HG02759 (cell line): ENCODE measurements around the gene ZNF586.
A peak's percentile ranks its signal among the peaks of the same experiment; 100 is the strongest.
"Not testable (repeated sequence)": the region's sequence is repeated elsewhere in the genome, so short reads cannot be mapped to it uniquely, and the experiment has no call there.

Source experiments
- ATAC-seq: cut with Tn5 transposase; IDR thresholded peaks from one replicate; pipeline ENCODE4 v1.9.1; 2021; ENCODE audit warnings: mild to moderate bottlenecking, moderate library complexity; ENCODE audit not compliant: unreplicated experiment

Gene ZNF586

GRCh38 chr19:57769345-57770131, at the start of gene ZNF586:
Gene ZNF586 (plus strand): TSS chr19:57769676. CDS start chr19:57769843, 167 bp downstream.
- peak; percentile 98 for ATAC-seq

- no peak for ATAC-seq
These were observed 49.5 kb upstream of the ZNF586 start for GRCh38 chr19:57719901-57720519.

DNA sequence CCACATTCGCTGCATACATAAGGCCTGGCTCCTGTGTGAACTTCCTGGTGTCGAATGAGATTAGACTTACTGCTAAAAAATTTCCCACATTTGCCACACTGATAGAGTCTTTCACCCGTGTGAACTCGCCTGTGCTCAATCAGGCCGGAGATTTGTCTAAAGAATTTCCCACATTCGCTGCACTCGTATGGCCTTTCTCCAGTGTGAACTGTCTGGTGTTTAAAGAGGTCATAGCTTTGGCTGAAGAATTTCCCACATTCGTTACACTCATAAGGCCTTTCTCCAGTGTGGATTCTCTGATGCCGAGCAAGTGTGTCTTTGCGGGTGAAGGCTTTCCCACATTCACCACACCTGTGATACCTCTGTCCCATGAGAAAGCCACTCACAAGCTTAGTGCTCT, 48.6 kb upstream of the ZNF586 start:
- ATAC-seq: no peak

DNA sequence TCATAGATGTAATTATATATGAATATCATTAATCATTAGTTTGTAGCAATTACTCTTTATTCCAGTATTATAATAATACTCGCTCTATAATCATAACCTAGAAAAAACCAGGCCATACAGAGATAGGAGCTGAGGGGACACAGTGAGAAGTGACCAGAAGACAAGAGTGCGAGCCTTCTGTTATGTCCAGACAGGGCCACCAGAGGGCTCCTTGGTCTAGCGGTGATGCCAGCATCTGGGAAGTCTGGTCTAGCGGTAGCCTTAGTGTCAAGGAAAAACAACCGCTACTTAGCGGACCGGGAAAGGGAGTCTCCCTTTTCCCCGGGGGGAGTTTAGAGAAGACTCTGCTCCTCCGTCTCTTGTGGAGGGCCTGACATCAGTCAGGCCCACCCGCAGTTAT, 31.2 kb upstream of the ZNF586 start:
- ATAC-seq: not testable (repeated sequence)

GRCh38 chr19:57738770-57739169, 30.7 kb upstream of the ZNF586 start:
- not testable (repeated sequence) for ATAC-seq

GRCh38 chr19:57746580-57747471, 22.6 kb upstream of the ZNF586 start, which contains the start of gene ZNF776:
Gene ZNF776 (plus strand): TSS chr19:57746815. CDS start chr19:57747059, 244 bp downstream.
- peak; percentile 96 for ATAC-seq

DNA sequence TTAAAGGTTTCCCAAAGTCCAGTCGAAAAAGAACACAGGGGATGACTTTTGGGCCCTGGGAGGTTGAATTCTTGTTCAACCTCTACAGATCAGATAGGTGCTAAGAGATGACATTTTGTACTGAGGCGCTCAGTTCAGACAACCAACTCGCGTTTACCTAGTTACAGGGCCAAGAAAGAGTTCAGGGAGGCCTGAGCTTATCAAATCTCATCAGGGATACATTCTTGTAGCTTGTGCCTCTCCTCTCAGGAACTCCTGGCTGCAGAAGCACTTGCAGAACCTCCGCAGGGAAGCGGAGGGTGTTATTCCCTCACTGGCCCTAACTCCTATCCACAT, 22.0 kb upstream of the ZNF586 start:
- no peak for ATAC-seq

DNA sequence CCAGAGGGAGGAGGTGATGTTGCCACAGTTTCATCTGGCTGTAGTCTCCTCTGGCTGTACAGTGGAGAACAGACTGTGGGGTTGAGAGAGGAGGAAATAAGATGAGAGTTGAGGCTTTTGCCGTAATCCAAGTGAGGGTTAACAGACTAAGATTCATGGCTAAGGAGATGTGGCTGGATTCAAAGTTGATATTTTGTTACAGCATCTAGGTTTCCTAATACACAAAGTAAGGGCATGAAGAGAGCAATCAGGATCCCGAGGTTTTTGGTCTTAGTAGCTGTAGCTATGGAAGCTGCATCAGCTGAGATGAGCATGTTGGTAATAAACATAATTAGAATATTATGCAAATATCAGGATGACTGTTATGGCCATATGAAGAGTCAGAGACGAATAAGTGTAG, 21.4 kb upstream of the ZNF586 start:
- no peak for ATAC-seq

- no peak for ATAC-seq
These were observed 15.3 kb upstream of the ZNF586 start for GRCh38 chr19:57754091-57754673.

DNA sequence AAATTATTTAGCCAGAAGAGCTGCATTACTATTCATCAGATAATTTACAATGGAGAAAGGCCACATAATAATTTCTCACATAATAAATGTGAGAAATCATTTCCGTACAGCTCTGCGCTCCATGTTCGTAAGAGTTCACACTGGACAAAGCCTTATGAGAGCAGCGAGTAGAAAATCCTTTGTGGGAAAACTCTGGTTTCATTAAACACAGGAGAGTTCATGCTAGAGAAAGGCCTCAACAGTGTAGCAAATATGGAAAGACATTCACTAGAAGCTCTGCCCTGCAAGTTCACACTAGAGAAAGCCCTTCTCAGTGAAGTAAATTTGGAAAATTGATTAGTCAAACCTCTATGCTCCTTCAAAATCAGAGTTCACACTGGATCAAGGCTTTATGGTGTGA, 14.4 kb upstream of the ZNF586 start:
- ATAC-seq: no peak

GRCh38 chr19:57757941-57758340, 11.5 kb upstream of the ZNF586 start:
- ATAC-seq: no peak

DNA sequence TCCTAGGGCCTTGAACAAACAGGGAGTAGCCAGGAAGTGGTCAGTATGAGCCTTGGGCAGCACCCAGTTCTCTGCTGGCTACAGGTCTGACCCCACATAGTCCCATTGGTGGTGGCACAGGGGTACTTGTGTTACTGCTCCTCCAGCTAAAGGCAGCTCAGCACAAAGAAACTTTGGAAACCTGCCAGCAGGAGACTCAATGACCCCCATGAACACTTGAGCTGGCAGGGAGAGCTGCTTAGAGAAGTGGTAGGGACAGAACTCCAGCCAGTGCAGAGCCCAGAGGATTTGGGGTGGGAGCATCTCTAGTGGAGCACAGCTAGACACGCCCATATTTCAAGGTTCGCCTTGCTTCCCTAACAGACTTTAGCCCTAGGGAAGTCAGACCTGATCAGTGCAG, 10.4 kb upstream of the ZNF586 start:
- ATAC-seq: no peak

GRCh38 chr19:57771417-57771816, 1.9 kb downstream of the ZNF586 start:
- no peak for ATAC-seq

GRCh38 chr19:57773488-57773887, 4.0 kb downstream of the ZNF586 start:
- no peak for ATAC-seq

- no peak for ATAC-seq
These were observed 7.4 kb downstream of the ZNF586 start for GRCh38 chr19:57776764-57777296.

DNA sequence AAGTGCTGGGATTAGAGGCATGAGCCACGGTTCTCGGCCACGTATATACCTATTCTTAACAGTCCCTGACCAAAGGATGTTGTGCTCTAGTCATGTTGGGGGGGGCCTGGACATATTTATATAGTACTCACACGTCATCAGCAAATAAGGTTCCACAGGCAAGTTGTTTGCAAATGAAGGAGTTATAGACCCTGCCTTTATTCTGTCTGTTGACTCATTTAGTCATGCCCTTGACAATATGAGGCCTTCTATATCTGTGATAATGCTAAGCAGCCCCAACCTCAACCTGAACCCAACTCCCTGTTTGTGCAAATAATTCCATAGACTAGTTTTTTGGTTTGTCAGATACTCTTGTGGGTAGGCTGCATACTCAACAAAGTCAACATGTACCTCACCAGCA, 8.9 kb downstream of the ZNF586 start:
- ATAC-seq: no peak

DNA sequence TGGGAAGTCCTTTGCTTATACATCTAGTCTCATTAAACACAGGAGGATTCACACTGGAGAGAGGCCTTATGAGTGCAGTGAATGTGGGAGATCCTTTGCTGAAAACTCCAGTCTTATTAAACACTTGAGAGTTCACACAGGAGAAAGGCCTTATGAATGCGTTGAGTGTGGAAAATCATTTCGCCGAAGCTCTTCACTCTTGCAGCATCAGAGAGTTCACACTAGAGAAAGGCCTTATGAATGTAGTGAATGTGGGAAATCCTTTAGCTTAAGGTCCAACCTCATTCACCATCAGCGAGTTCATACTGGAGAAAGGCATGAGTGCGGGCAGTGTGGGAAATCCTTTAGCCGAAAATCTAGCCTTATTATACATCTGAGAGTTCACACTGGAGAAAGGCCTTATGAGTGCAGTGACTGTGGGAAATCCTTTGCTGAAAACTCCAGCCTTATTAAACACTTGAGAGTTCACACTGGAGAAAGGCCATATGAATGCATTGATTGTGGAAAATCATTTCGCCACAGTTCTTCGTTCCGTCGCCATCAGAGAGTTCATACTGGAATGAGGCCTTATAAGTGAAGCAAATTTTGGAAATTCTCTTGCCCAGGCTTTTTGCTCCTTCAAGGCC, 9.9 kb downstream of the ZNF586 start:
- no peak for ATAC-seq

GRCh38 chr19:57786286-57786685, 16.8 kb downstream of the ZNF586 start:
- ATAC-seq: no peak

DNA sequence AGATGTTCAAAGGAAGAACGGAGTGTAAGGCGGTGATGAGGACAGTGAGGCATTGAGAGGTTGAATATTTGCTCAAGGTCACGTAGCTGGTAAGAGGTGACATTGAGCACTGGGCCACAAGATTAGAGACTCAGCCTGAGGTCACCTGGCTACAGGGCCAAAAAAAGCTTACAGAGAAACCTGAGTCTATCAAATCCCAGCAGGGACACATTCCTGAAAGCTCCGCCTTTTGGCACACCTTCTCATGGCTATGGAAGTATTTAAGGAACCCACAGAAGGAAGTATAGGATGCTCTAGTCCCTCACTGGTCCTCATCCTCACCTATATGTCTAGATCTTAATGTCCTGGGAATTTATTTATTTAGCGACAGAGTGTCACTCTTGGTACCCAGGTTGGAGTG, 17.4 kb downstream of the ZNF586 start:
- ATAC-seq: no peak

DNA sequence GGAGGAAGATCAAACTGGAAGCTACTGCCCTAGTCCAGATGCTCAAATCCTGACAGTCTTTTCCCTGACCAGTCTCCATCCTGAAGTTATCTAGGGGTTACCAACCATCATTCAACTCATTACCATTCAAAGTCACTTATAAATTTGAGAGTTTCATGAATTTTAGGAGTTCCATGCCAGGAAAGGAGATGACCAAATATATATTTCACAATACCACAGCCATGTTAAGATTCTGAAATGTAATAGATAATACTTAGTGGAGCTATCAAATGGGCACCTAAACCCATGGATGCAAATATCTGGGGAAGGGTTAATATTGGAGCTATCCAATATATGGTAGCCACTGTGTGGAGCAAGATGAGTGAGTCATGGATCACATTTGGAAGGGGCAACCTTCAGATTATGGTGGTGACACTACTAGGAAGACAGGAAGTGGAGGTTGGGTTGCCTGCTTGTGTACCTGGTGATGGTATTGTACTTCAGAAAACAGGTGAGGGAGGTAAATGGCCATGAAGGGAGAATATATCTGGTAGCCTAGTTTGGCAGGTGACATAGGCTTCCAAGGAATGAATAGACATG, 18.7 kb downstream of the ZNF586 start:
- ATAC-seq: no peak
